ENCODE data around the gene TOR4A.

- no peak for TF ChIP-seq MAX (IDR thresholded peaks at IDR 0.05; ENCODE audit: low read depth, low read length)
- TF ChIP-seq, protein P1, sequence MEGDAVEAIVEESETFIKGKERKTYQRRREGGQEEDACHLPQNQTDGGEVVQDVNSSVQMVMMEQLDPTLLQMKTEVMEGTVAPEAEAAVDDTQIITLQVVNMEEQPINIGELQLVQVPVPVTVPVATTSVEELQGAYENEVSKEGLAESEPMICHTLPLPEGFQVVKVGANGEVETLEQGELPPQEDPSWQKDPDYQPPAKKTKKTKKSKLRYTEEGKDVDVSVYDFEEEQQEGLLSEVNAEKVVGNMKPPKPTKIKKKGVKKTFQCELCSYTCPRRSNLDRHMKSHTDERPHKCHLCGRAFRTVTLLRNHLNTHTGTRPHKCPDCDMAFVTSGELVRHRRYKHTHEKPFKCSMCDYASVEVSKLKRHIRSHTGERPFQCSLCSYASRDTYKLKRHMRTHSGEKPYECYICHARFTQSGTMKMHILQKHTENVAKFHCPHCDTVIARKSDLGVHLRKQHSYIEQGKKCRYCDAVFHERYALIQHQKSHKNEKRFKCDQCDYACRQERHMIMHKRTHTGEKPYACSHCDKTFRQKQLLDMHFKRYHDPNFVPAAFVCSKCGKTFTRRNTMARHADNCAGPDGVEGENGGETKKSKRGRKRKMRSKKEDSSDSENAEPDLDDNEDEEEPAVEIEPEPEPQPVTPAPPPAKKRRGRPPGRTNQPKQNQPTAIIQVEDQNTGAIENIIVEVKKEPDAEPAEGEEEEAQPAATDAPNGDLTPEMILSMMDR (IDR thresholded peaks at IDR 0.05; ENCODE audit: low read depth, low read length), result no peak
These were observed 21.9 kb upstream of the TOR4A start for GRCh38 chr9:137255448-137256114.
